IMR-90 (cell line): ENCODE measurements around the gene PTPRO. TPM values are rescaled to one million over a fixed set of nuclear protein-coding genes. Genes with fewer than 3 reads are reported as not detected.
A peak's percentile ranks its signal among the peaks of the same experiment; 100 is the strongest.

Experiments used
- ATAC-seq: fragments of 200-7000 bp; cut with Tn5 transposase; 2 replicates; pipeline ENCODE4 v1.9.1; 2020; ENCODE audit warnings: low read depth, mild to moderate bottlenecking, moderate library complexity
- BruUV-seq: library from RNA; stranded (reverse); fragments of 400-500 nt; replicated peaks from 2 replicates; lab custom pipeline; 2021; lab: Mats Ljungman, UMichigan
- CTCF ChIA-PET: fragments of 300-600 bp; formaldehyde crosslinking; extraction: SDS; loops from one replicate; lab custom pipeline; 2021; ENCODE audit warnings: antibody characterized with exemption; lab: Yijun Ruan, JAX
- POLR2A ChIA-PET: fragments of 300-600 bp; sonication (Branson Sonifier 250); formaldehyde crosslinking; loops from one replicate; lab custom pipeline; 2022; ENCODE audit warnings: antibody characterized with exemption; ENCODE audit not compliant: unreplicated experiment; lab: Charles Lee
- DNase-seq: peaks from one replicate; pipeline ENCODE4 v3.0.0; 2013
- H2AFZ ChIP-seq: replicated peaks from 2 replicates; pipeline ENCODE3; 2013; ENCODE audit warnings: low read length, mild to moderate bottlenecking; ENCODE audit not compliant: poor library complexity
- H2AK5ac ChIP-seq: 2 replicates; pipeline ENCODE4 v1.6.1; 2013; ENCODE audit warnings: low read depth, low read length, inconsistent platforms
- H2AK9ac ChIP-seq: replicated peaks from 2 replicates; pipeline ENCODE3; 2013; ENCODE audit warnings: mild to moderate bottlenecking, low read depth, low read length, moderate library complexity; ENCODE audit not compliant: poor library complexity
- H2BK120ac ChIP-seq: 2 replicates; pipeline ENCODE4 v1.6.1; 2013; ENCODE audit warnings: low read depth, low read length, inconsistent platforms
- H2BK15ac ChIP-seq: 3 replicates; pipeline ENCODE4 v1.6.1; 2013; ENCODE audit warnings: low read depth, low read length, inconsistent platforms
- H2BK20ac ChIP-seq: 2 replicates; pipeline ENCODE4 v1.6.1; 2013; ENCODE audit warnings: low read depth, mild to moderate bottlenecking, inconsistent platforms, low read length, moderate library complexity
- H2BK5ac ChIP-seq: 2 replicates; pipeline ENCODE4 v1.6.1; 2013; ENCODE audit warnings: mild to moderate bottlenecking, low read depth, low read length, inconsistent platforms; ENCODE audit not compliant: poor library complexity, severe bottlenecking
- H3K14ac ChIP-seq: replicated peaks from 2 replicates; pipeline ENCODE4 v1.6.1; 2013; ENCODE audit warnings: low read depth, low read length, inconsistent platforms
- H3K18ac ChIP-seq: 2 replicates; pipeline ENCODE4 v1.6.1; 2013; ENCODE audit warnings: low read depth, low read length, control low read depth
- H3K23ac ChIP-seq: 2 replicates; pipeline ENCODE4 v1.6.1; 2013; ENCODE audit warnings: low read depth, low read length, inconsistent platforms
- H3K27ac ChIP-seq: 2 replicates; pipeline ENCODE4 v1.5.1; 2013; ENCODE audit warnings: mild to moderate bottlenecking, control low read depth, low read length; ENCODE audit not compliant: insufficient read depth
- H3K27me3 ChIP-seq: 2 replicates; pipeline ENCODE4 v1.6.1; 2013; ENCODE audit warnings: low read length; ENCODE audit not compliant: control insufficient read depth, insufficient read depth
- H3K36me3 ChIP-seq: 2 replicates; pipeline ENCODE4 v1.6.1; 2013; ENCODE audit warnings: low read length, mixed read lengths; ENCODE audit not compliant: control insufficient read depth, insufficient read depth
- H3K4ac ChIP-seq: 2 replicates; pipeline ENCODE4 v1.6.1; 2013; ENCODE audit warnings: low read depth, low read length, inconsistent platforms
- H3K4me1 ChIP-seq: 2 replicates; pipeline ENCODE4 v1.6.1; 2013; ENCODE audit warnings: low read length, mixed read lengths; ENCODE audit not compliant: control insufficient read depth, insufficient read depth
- H3K4me2 ChIP-seq: 2 replicates; pipeline ENCODE4 v1.6.1; 2013; ENCODE audit warnings: low read depth, mild to moderate bottlenecking, control low read depth, low read length, moderate library complexity
- H3K4me3 ChIP-seq: 2 replicates; pipeline ENCODE4 v1.5.1; 2013; ENCODE audit warnings: low read depth, mild to moderate bottlenecking, control low read depth, low read length, moderate library complexity; ENCODE audit not compliant: insufficient read depth
- H3K56ac ChIP-seq: 2 replicates; pipeline ENCODE4 v1.6.1; 2013; ENCODE audit warnings: low read length, inconsistent platforms; ENCODE audit not compliant: insufficient read depth; ENCODE audit errors: extremely low read depth
- H3K79me1 ChIP-seq, 2 experiments: 2 replicates each; pipeline ENCODE4 v1.6.1; 2013; ENCODE audit warnings: low read length in 2 of 2, inconsistent platforms in 1 of 2, low read depth in 1 of 2
- H3K9ac ChIP-seq: 2 replicates; pipeline ENCODE4 v1.6.1; 2013; ENCODE audit warnings: low read depth, low read length, control low read depth
- H3K9me1 ChIP-seq: 2 replicates; pipeline ENCODE4 v1.6.1; 2013; ENCODE audit warnings: low read length, inconsistent platforms; ENCODE audit not compliant: insufficient read depth
- H3K9me3 ChIP-seq: 2 replicates; pipeline ENCODE4 v1.6.1; 2013; ENCODE audit warnings: low read length; ENCODE audit not compliant: control insufficient read depth, insufficient read depth
- H4K20me1 ChIP-seq: 2 replicates; pipeline ENCODE4 v1.6.1; 2013; ENCODE audit warnings: low read length, inconsistent platforms; ENCODE audit not compliant: insufficient read depth
- H4K5ac ChIP-seq: 2 replicates; pipeline ENCODE4 v1.6.1; 2013; ENCODE audit warnings: mild to moderate bottlenecking, low read depth, low read length, control low read depth
- H4K8ac ChIP-seq, 2 experiments: 2 replicates each; pipeline ENCODE4 v1.6.1; 2013; ENCODE audit warnings: low read depth in 2 of 2, low read length in 2 of 2, control low read depth in 1 of 2, inconsistent platforms in 1 of 2
- H4K91ac ChIP-seq: 2 replicates; pipeline ENCODE4 v1.6.1; 2013; ENCODE audit warnings: low read depth, low read length, inconsistent platforms; ENCODE audit not compliant: insufficient read depth
- ELK1 ChIP-seq: fragments of 150-350 bp; IDR thresholded peaks from 2 replicates; pipeline ENCODE4 v1.6.1; 2016; ENCODE audit warnings: low read depth, mild to moderate bottlenecking, low read length, moderate library complexity, borderline replicate concordance
- MAFK ChIP-seq: IDR thresholded peaks from 2 replicates; pipeline ENCODE4 v1.6.1; 2012; ENCODE audit warnings: low read depth, low read length, improper control_type of control experiment
- RFX5 ChIP-seq: IDR thresholded peaks from 2 replicates; pipeline ENCODE4 v1.8.0; 2012; ENCODE audit warnings: low read depth, mild to moderate bottlenecking, low read length, moderate library complexity
- WGBS, 2 experiments: methylation state at CpG; one replicate each; pipeline versions ENCODE4 v1.1.5 to v1.1.7; 2013; ENCODE audit warnings: missing lambda C conversion rate in 2 of 2; ENCODE audit not compliant: insufficient read length in 1 of 2; ENCODE audit errors: extremely low coverage in 2 of 2; 5-methylcytosine and 5-hydroxymethylcytosine counted together
- dilution Hi-C: fragments of 300-500 bp; cut with HindIII; formaldehyde crosslinking; loops from one replicate; pipeline ENCODE4 v1.14.3; 2018; ENCODE audit warnings: low sequenced_read_pairs; ENCODE audit not compliant: unreplicated experiment
- in situ Hi-C: fragments of 300-500 bp; cut with MboI; formaldehyde crosslinking; loops from 3 replicates; pipeline ENCODE4 v1.14.3; 2019; ENCODE audit warnings: low sequenced_read_pairs, inconsistent platforms, mixed read lengths
- intact Hi-C: fragments of 100-400 bp; cut with micrococcal nuclease; formaldehyde crosslinking; loops from 2 replicates; pipeline ENCODE4 v1.10.0; 2022
- polyA plus RNA-seq, 3 experiments: library from polyadenylated mRNA; depleted of rRNA; stranded (reverse); fragments of >200 nt; gene quantifications; 2 replicates each; pipeline ENCODE4 v1.2.3, GENCODE V29; 2012; ENCODE audit warnings: low replicate concordance in 1 of 3
- total RNA-seq: library from RNA; depleted of rRNA; stranded (reverse); fragments of >200 nt; gene quantifications from 2 replicates; pipeline ENCODE4 v1.2.3, GENCODE V29; 2012

PTPRO gene
- total and polyA plus RNA-seq, 2 of the 4 experiments (the other 2 are of a cell fraction) = 0.03 to 0.18 TPM

- no CpG with 5 or more reads among the region's 2 CpGs for WGBS, 2 experiments
- H2AK9ac ChIP-seq = no peak overlapping the region
These were observed 233.1 kb downstream of the PTPRO start for GRCh38 chr12:15555446-15555845.

More at GRCh38 chr12:15555446-15555845, 233.1 kb downstream of the PTPRO start:
- H3K18ac ChIP-seq = no peak overlapping the region
- H3K27ac ChIP-seq = no peak overlapping the region
- no peaks in the 10 kb centered on the region for H4K20me1 ChIP-seq
- no peak overlapping the region for H2BK15ac ChIP-seq
- CTCF ChIA-PET = interaction anchor here (1.0 kb wide), 1 partner anchor 9 kb away, joined by 3 read pairs; no protein-coding TSS in a partner anchor
- no peak overlapping the region for H3K14ac ChIP-seq
- H2AK5ac ChIP-seq = no peak overlapping the region
- no peak overlapping the region for H3K4ac ChIP-seq
- H3K23ac ChIP-seq = no peak overlapping the region
- no peak overlapping the region for H2AFZ ChIP-seq
- no peak overlapping the region for H4K5ac ChIP-seq
- dilution Hi-C loops = no loop called here
- no peak overlapping the region for H3K56ac ChIP-seq
- no peak overlapping the region for H3K4me2 ChIP-seq
- H3K9ac ChIP-seq = no peak overlapping the region
- H2BK5ac ChIP-seq = no peak overlapping the region
- H4K8ac ChIP-seq = no peak overlapping the region
- H3K9me3 ChIP-seq = no peaks in the 10 kb centered on the region
- TF ChIP-seq RFX5 = no peak
- no peak for TF ChIP-seq MAFK
- no peak for TF ChIP-seq ELK1
- intact Hi-C loops = no loop called here
- DNase-seq (no peak), ATAC-seq (0 out of 2 replicates have a peak, but pooled peaks have one; percentile 23)
- no peak overlapping the region for H2BK20ac ChIP-seq
- no peaks in the 10 kb centered on the region for H3K79me1 ChIP-seq
- no TSS peak for BruUV-seq
- no peaks in the 10 kb centered on the region for H3K9me1 ChIP-seq
- H4K91ac ChIP-seq = no peak overlapping the region
- in situ Hi-C loops = no loop called here
- H3K4me3 ChIP-seq = no peak overlapping the region
- no peaks in the 10 kb centered on the region for H3K27me3 ChIP-seq
- no peaks in the 10 kb centered on the region for H3K4me1 ChIP-seq
- H2BK120ac ChIP-seq = no peak overlapping the region
- POLR2A ChIA-PET = no interaction called here
- no peaks in the 10 kb centered on the region for H3K36me3 ChIP-seq
